PC-3 (cell line): ENCODE measurements around the gene MYO7A. TPM values are rescaled to one million over a fixed set of nuclear protein-coding genes. Genes with fewer than 3 reads are reported as not detected.

Source experiments
- ATAC-seq: fragments of 200-7000 bp; cut with Tn5 transposase; 2 replicates; pipeline ENCODE4 v1.9.1; 2020; ENCODE audit warnings: mild to moderate bottlenecking, moderate library complexity
- BruUV-seq: library from RNA; stranded (reverse); fragments of 400-500 nt; replicated peaks from 2 replicates; lab custom pipeline; 2021; lab: Mats Ljungman, UMichigan
- CTCF ChIA-PET: fragments of 300-600 bp; sonication (Branson Sonifier 250); formaldehyde crosslinking; loops from one replicate; lab custom pipeline; 2022; ENCODE audit warnings: antibody characterized with exemption; lab: Charles Lee
- POLR2A ChIA-PET: fragments of 300-600 bp; sonication (Branson Sonifier 250); formaldehyde crosslinking; loops from one replicate; lab custom pipeline; 2022; ENCODE audit warnings: antibody characterized with exemption; ENCODE audit not compliant: unreplicated experiment; lab: Charles Lee
- DNase-seq: peaks from one replicate; pipeline ENCODE4 v3.0.0-alpha.2; 2015
- H2AFZ ChIP-seq: fragments of 300-600 bp; sonication (generic); 2 replicates; pipeline ENCODE4 v1.6.0; 2016; ENCODE audit warnings: antibody characterized with exemption, low read length
- H3F3A ChIP-seq: fragments of 300-600 bp; sonication (generic); one replicate; pipeline ENCODE4 v1.6.0; 2017; ENCODE audit warnings: antibody characterized with exemption, low read length, control low read depth, mild to moderate bottlenecking; ENCODE audit not compliant: unreplicated experiment
- H3K27ac ChIP-seq: fragments of 300-600 bp; sonication (generic); 2 replicates; pipeline ENCODE4 v1.5.1; 2016; ENCODE audit warnings: mild to moderate bottlenecking, low read length
- H3K27me3 ChIP-seq: fragments of 300-600 bp; sonication (generic); 2 replicates; pipeline ENCODE4 v1.6.1; 2016; ENCODE audit warnings: low read length, mixed read lengths
- H3K36me3 ChIP-seq: fragments of 300-600 bp; sonication (generic); 2 replicates; pipeline ENCODE4 v1.6.1; 2016; ENCODE audit warnings: low read depth, mixed run types, low read length, mixed read lengths
- H3K4me1 ChIP-seq: fragments of 300-600 bp; sonication (generic); 2 replicates; pipeline ENCODE4 v1.5.1; 2016; ENCODE audit warnings: low read length; ENCODE audit not compliant: insufficient read depth
- H3K4me2 ChIP-seq: fragments of 300-600 bp; sonication (generic); 2 replicates; pipeline ENCODE4 v1.6.0; 2016; ENCODE audit warnings: low read length
- H3K4me3 ChIP-seq: fragments of 300-600 bp; sonication (generic); 2 replicates; pipeline ENCODE4 v1.5.1; 2016; ENCODE audit warnings: mild to moderate bottlenecking, low read length, mixed read lengths
- H3K79me2 ChIP-seq: fragments of 300-600 bp; sonication (generic); 2 replicates; pipeline ENCODE4 v1.6.1; 2017; ENCODE audit warnings: low read length, mixed read lengths
- H3K9ac ChIP-seq: fragments of 300-600 bp; sonication (generic); 2 replicates; pipeline ENCODE4 v1.6.0; 2016; ENCODE audit warnings: mild to moderate bottlenecking, low read length
- H3K9me2 ChIP-seq: fragments of 300-600 bp; sonication (generic); replicated peaks from 2 replicates; pipeline ENCODE4 v1.6.1; 2016; ENCODE audit warnings: mixed run types, low read length, mixed read lengths
- H3K9me3 ChIP-seq: fragments of 300-600 bp; sonication (generic); 2 replicates; pipeline ENCODE4 v1.6.1; 2016; ENCODE audit warnings: low read length, mixed read lengths
- H4K20me1 ChIP-seq: fragments of 300-600 bp; sonication (generic); 2 replicates; pipeline ENCODE4 v1.6.1; 2016; ENCODE audit warnings: low read length, mixed read lengths
- CTCF ChIP-seq: fragments of 300-600 bp; sonication (generic); conservative IDR thresholded peaks from 2 replicates; pipeline ENCODE4 v1.5.1; 2017; ENCODE audit warnings: antibody characterized with exemption, low read depth, mild to moderate bottlenecking, low read length
- EZH2 ChIP-seq: fragments of 300-600 bp; sonication (generic); IDR thresholded peaks from one replicate; pipeline ENCODE4 v1.6.1; 2017; ENCODE audit warnings: antibody characterized with exemption, mild to moderate bottlenecking, low read length; ENCODE audit not compliant: unreplicated experiment
- EZH2phosphoT487 ChIP-seq: fragments of 300-600 bp; sonication (generic); IDR thresholded peaks from 2 replicates; pipeline ENCODE4 v1.6.1; 2018; ENCODE audit warnings: mild to moderate bottlenecking, antibody characterized with exemption, low read length, borderline replicate concordance
- intact Hi-C: fragments of 100-400 bp; cut with micrococcal nuclease; formaldehyde crosslinking; loops from 2 replicates; pipeline ENCODE4 v1.9.0; 2023
- total RNA-seq: library from RNA; depleted of rRNA; stranded (reverse); fragments of >200 nt; gene quantifications from 2 replicates; pipeline ENCODE4 v1.2.3, GENCODE V29; 2014

MYO7A gene
- total RNA-seq, 1 experiment from 2014 or later: 0.66 TPM

- no peak overlapping the region for H2AFZ ChIP-seq
- H3K4me1 ChIP-seq: peaks cover 11% of the 10 kb centered on the region
- H3K27ac ChIP-seq: no peak overlapping the region
- H3K9me2 ChIP-seq: no peaks in the 10 kb centered on the region
- ChIA-PET POLR2A (no interaction called here), CTCF (no interaction called here)
- no peak for ATAC-seq
- H3K79me2 ChIP-seq: no peaks in the 10 kb centered on the region
- H3K9ac ChIP-seq: no peak overlapping the region
- TF ChIP-seq EZH2phosphoT487 (no peak), EZH2 (no peak), CTCF (no peak)
- H3K36me3 ChIP-seq: no peaks in the 10 kb centered on the region
- DNase-seq: no peak
- no peaks in the 10 kb centered on the region for H3K27me3 ChIP-seq
- no peaks in the 10 kb centered on the region for H3K9me3 ChIP-seq
- no peak overlapping the region for H3K4me3 ChIP-seq
- no peak overlapping the region for H3K4me2 ChIP-seq
- no TSS peak for BruUV-seq
- no peaks in the 10 kb centered on the region for H4K20me1 ChIP-seq
- intact Hi-C loops: no loop called here
- H3F3A ChIP-seq: no peaks in the 10 kb centered on the region
Measured at GRCh38 chr11:77139201-77139600, 11.2 kb downstream of the MYO7A start.

- TF ChIP-seq CTCF: no peak
- TF ChIP-seq EZH2: no peak
- no peak for TF ChIP-seq EZH2phosphoT487
- no peaks in the 10 kb centered on the region for H3K9me3 ChIP-seq
- no peaks in the 10 kb centered on the region for H3K36me3 ChIP-seq
- H4K20me1 ChIP-seq: no peaks in the 10 kb centered on the region
- H3K4me2 ChIP-seq: no peak overlapping the region
- H2AFZ ChIP-seq: no peak overlapping the region
- no peaks in the 10 kb centered on the region for H3K79me2 ChIP-seq
- no peak overlapping the region for H3K4me3 ChIP-seq
- intact Hi-C loops: no loop called here
- DNase-seq: no peak
- no peaks in the 10 kb centered on the region for H3F3A ChIP-seq
- H3K27ac ChIP-seq: no peak overlapping the region
- POLR2A ChIA-PET: no interaction called here
- no TSS peak for BruUV-seq
- no peaks in the 10 kb centered on the region for H3K9me2 ChIP-seq
- CTCF ChIA-PET: no interaction called here
- H3K27me3 ChIP-seq: no peaks in the 10 kb centered on the region
- peaks cover 11% of the 10 kb centered on the region for H3K4me1 ChIP-seq
- H3K9ac ChIP-seq: no peak overlapping the region
- no peak for ATAC-seq
Measured at GRCh38 chr11:77140231-77140851, 12.3 kb downstream of the MYO7A start.

- H4K20me1 ChIP-seq: no peaks in the 10 kb centered on the region
Measured at GRCh38 chr11:77141034-77141433, 13.0 kb downstream of the MYO7A start.

More at GRCh38 chr11:77141034-77141433, 13.0 kb downstream of the MYO7A start:
- Histone ChIP-seq H3K4me3 (no peak overlapping the region), H3K4me1 (peaks cover 11% of the 10 kb centered on the region), H3F3A (no peaks in the 10 kb centered on the region), H3K9ac (no peak overlapping the region), H3K79me2 (no peaks in the 10 kb centered on the region), H3K4me2 (no peak overlapping the region), H3K27me3 (no peaks in the 10 kb centered on the region), H2AFZ (no peak overlapping the region), H3K9me2 (no peaks in the 10 kb centered on the region), H3K9me3 (no peaks in the 10 kb centered on the region), H3K27ac (no peak overlapping the region), H3K36me3 (no peaks in the 10 kb centered on the region)
- intact Hi-C loops: no loop called here
- DNase-seq (peak; percentile 74), ATAC-seq (peak; percentile 70)
- ChIA-PET POLR2A (no interaction called here), CTCF (no interaction called here)
- BruUV-seq: no TSS peak
- TF ChIP-seq EZH2 (no peak), CTCF (no peak), EZH2phosphoT487 (no peak)
